Loucy (cell line): ENCODE data around the gene ST3GAL5.

Experiments used
- H2AFZ ChIP-seq: fragments of 200-600 bp; sonication (generic); 2 replicates; pipeline ENCODE4 v1.6.0; 2016; ENCODE audit warnings: antibody characterized with exemption, mild to moderate bottlenecking, low read length, moderate library complexity
- H3F3A ChIP-seq: fragments of 200-600 bp; 2 replicates; pipeline ENCODE4 v1.6.0; 2016; ENCODE audit warnings: antibody characterized with exemption, low read depth, mild to moderate bottlenecking
- H3K27me3 ChIP-seq: fragments of 200-600 bp; sonication (generic); 2 replicates; pipeline ENCODE4 v1.6.1; 2014; ENCODE audit warnings: low read length, mild to moderate bottlenecking; ENCODE audit not compliant: insufficient read depth, poor library complexity, severe bottlenecking
- H3K36me3 ChIP-seq: fragments of 200-600 bp; sonication (generic); 2 replicates; pipeline ENCODE4 v1.6.1; 2016; ENCODE audit warnings: low read length; ENCODE audit not compliant: insufficient read depth
- H3K4me1 ChIP-seq: fragments of 200-600 bp; sonication (generic); 2 replicates; pipeline ENCODE4 v1.5.1; 2014; ENCODE audit warnings: low read length, mild to moderate bottlenecking; ENCODE audit not compliant: insufficient read depth, poor library complexity, severe bottlenecking
- H3K4me2 ChIP-seq: fragments of 200-600 bp; sonication (generic); 2 replicates; pipeline ENCODE4 v1.6.0; 2014; ENCODE audit warnings: antibody characterized with exemption, low read length, low read depth, mild to moderate bottlenecking; ENCODE audit not compliant: poor library complexity, severe bottlenecking
- H3K4me3 ChIP-seq: fragments of 200-600 bp; sonication (generic); 2 replicates; pipeline ENCODE4 v1.5.1; 2014; ENCODE audit warnings: low read length, mild to moderate bottlenecking, mixed read lengths; ENCODE audit not compliant: poor library complexity, severe bottlenecking
- H3K79me2 ChIP-seq: fragments of 200-600 bp; sonication (generic); 2 replicates; pipeline ENCODE4 v1.6.1; 2014; ENCODE audit warnings: low read length; ENCODE audit not compliant: insufficient read depth
- H3K9ac ChIP-seq: fragments of 200-600 bp; sonication (generic); 2 replicates; pipeline ENCODE4 v1.6.0; 2014; ENCODE audit warnings: mild to moderate bottlenecking, low read depth, low read length, moderate library complexity; ENCODE audit not compliant: poor library complexity, severe bottlenecking
- H3K9me2 ChIP-seq: fragments of 200-600 bp; sonication (generic); replicated peaks from 2 replicates; pipeline ENCODE4 v1.6.1; 2016; ENCODE audit warnings: low read depth, low read length, mixed read lengths
- H3K9me3 ChIP-seq: fragments of 200-600 bp; sonication (generic); 2 replicates; pipeline ENCODE4 v1.6.1; 2014; ENCODE audit warnings: mild to moderate bottlenecking, antibody characterized with exemption, low read length, low read depth; ENCODE audit not compliant: insufficient read depth
- H4K20me1 ChIP-seq: fragments of 200-600 bp; sonication (generic); 2 replicates; pipeline ENCODE4 v1.6.0; 2014; ENCODE audit warnings: antibody characterized with exemption, low read length, mild to moderate bottlenecking; ENCODE audit not compliant: insufficient read depth, poor library complexity, severe bottlenecking
- EZH2phosphoT487 ChIP-seq: fragments of 200-600 bp; IDR thresholded peaks from 2 replicates; pipeline ENCODE4 v1.6.1; 2018; ENCODE audit warnings: antibody characterized with exemption, mild to moderate bottlenecking, moderate library complexity, borderline replicate concordance
- TF ChIP-seq, protein P1 (sequence below): fragments of 200-600 bp; sonication (generic); conservative IDR thresholded peaks from 2 replicates; pipeline ENCODE4 v1.5.1; 2014; ENCODE audit warnings: mild to moderate bottlenecking, antibody characterized with exemption, low read length

ST3GAL5 gene

DNA sequence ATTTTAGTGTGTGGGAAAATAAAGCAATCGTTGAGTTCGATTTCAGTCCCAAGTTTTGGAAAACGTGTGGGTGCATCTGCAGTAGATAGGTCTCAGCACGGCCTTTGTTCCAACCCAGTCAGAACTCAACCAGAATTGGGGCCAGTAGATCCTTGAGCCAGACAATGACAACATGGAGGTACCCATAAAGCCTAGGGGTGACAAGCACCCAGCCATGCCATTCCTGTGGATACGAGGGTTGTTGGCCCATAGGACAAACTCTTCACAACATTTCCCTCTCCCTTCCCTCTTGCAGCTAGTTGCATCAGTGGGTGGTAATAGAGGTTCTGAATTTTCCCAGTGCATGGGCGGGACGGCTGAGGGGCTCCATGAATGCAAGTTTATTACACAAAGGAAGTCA is 60.1 kb downstream of the ST3GAL5 start:
- H3K36me3 ChIP-seq, result no peaks in the 10 kb centered on the region
- H3K4me1 ChIP-seq, result peaks cover 14% of the 10 kb centered on the region
- H2AFZ ChIP-seq, result no peak overlapping the region
- no peaks in the 10 kb centered on the region for H3K9me2 ChIP-seq
- H3K9me3 ChIP-seq, result no peaks in the 10 kb centered on the region
- TF ChIP-seq, protein P1, sequence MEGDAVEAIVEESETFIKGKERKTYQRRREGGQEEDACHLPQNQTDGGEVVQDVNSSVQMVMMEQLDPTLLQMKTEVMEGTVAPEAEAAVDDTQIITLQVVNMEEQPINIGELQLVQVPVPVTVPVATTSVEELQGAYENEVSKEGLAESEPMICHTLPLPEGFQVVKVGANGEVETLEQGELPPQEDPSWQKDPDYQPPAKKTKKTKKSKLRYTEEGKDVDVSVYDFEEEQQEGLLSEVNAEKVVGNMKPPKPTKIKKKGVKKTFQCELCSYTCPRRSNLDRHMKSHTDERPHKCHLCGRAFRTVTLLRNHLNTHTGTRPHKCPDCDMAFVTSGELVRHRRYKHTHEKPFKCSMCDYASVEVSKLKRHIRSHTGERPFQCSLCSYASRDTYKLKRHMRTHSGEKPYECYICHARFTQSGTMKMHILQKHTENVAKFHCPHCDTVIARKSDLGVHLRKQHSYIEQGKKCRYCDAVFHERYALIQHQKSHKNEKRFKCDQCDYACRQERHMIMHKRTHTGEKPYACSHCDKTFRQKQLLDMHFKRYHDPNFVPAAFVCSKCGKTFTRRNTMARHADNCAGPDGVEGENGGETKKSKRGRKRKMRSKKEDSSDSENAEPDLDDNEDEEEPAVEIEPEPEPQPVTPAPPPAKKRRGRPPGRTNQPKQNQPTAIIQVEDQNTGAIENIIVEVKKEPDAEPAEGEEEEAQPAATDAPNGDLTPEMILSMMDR, result no peak
- no peak for TF ChIP-seq EZH2phosphoT487
- H3K4me3 ChIP-seq, result no peak overlapping the region
- no peaks in the 10 kb centered on the region for H3K27me3 ChIP-seq
- H4K20me1 ChIP-seq, result no peaks in the 10 kb centered on the region
- no peak overlapping the region for H3K4me2 ChIP-seq
- no peak overlapping the region for H3K9ac ChIP-seq
- no peaks in the 10 kb centered on the region for H3K79me2 ChIP-seq
- no peaks in the 10 kb centered on the region for H3F3A ChIP-seq

DNA sequence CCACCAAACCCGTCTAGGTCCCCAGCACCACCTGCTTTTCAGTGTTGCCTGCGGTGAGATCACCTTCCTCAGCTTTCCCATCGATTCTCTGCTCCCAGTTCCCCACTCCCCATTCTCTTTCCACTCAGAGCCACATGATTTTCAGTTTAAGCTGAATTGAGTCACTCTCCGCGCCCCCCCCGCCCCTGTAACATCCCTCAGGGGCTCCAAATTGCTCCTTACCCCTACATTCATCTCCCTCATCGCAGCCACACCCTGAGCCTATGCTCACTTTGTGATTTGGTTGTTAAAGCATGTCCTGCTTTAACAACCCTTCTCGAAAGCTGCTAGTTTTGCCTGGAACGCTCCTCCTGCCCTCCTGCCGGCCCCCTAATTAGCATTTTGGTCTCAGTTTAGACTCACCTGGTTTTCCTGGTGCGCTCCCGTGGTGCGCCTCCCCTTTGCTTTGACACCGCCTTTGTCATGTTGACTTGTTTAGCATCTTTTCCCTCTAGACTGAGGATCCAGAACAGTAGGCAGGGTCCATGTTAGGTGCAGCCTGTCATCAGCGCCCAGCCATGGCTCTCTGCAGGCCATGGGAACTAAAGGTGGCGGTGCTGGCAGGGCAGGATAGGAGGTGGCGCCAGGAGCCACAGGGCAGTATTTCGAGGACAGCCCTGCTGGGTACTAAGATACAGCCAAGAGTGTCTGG is 60.8 kb downstream of the ST3GAL5 start:
- Histone ChIP-seq H3K36me3 (no peaks in the 10 kb centered on the region), H3K4me3 (peak overlapping the region; percentile 52), H3K27me3 (no peaks in the 10 kb centered on the region), H3K79me2 (no peaks in the 10 kb centered on the region), H2AFZ (peak overlapping the region; percentile 88), H3K4me1 (peaks cover 9% of the 10 kb centered on the region), H3K9me2 (no peaks in the 10 kb centered on the region), H3K9me3 (no peaks in the 10 kb centered on the region), H4K20me1 (no peaks in the 10 kb centered on the region), H3K9ac (peak overlapping the region; percentile 58), H3F3A (no peaks in the 10 kb centered on the region), H3K4me2 (peak overlapping the region; percentile 62)
- TF ChIP-seq, protein P1, result no peak
- no peak for TF ChIP-seq EZH2phosphoT487

DNA sequence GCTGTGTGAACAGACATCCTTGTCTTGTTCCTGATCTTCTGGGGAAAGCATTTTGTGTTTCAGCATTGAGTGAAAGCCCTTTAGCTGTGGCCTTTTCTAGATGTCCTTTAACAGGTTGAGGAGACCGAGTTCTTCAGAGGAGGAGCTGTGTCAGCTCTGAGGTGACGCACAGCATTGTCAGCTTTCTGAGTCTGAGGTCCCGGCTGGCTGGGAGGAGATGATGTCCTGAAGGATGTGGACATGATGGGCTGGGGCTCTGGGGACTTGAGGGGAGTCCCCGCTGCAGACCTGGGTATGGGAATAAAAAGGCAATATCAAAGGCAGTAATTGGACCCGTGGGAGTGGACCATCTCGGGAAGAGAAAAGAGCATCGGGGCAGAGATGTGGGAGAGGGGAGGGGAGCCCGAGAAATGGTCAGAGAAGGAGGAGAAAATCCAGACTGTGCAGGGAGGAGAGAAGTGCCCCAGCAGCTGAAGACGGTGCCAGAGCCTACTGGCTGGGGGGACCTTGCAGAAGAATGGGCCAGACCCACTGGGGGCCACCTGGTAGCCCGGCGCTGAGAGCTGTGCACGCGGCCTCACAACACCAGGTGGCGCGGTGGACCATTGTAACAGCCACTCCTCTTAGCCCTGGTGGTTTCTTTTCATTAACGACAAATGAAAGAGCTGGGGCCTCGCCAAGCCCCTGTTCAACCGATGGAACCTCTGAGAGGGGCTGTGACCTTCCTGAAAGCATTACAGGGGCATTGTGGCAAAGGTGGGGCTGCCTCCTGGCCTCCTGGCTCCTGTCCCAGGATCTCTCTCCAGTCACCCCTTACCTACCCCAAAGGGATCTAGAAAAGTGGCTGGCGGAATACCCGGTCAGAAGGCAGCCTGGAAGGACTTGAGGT is 61.6 kb downstream of the ST3GAL5 start:
- Histone ChIP-seq H4K20me1 (no peaks in the 10 kb centered on the region), H3K27me3 (no peaks in the 10 kb centered on the region), H3K4me2 (peak overlapping the region; percentile 62), H3K9me3 (no peaks in the 10 kb centered on the region), H3K79me2 (no peaks in the 10 kb centered on the region), H3K9me2 (no peaks in the 10 kb centered on the region), H2AFZ (peak overlapping the region; percentile 88), H3F3A (no peaks in the 10 kb centered on the region), H3K4me3 (peak overlapping the region; percentile 52), H3K9ac (peak overlapping the region; percentile 58), H3K4me1 (peaks cover 8% of the 10 kb centered on the region), H3K36me3 (no peaks in the 10 kb centered on the region)
- TF ChIP-seq, protein P1, result peak; percentile 92
- no peak for TF ChIP-seq EZH2phosphoT487
